ENCODE measurements around the gene TNRC6C. TPM values are rescaled to one million over a fixed set of nuclear protein-coding genes. Genes with fewer than 3 reads are reported as not detected.
"Not testable (repeated sequence)": the region's sequence is repeated elsewhere in the genome, so short reads cannot be mapped to it uniquely, and the experiment has no call there.

The TNRC6C gene
- total RNA-seq, 1 experiment from 2014 or later = 2.7 TPM

DNA sequence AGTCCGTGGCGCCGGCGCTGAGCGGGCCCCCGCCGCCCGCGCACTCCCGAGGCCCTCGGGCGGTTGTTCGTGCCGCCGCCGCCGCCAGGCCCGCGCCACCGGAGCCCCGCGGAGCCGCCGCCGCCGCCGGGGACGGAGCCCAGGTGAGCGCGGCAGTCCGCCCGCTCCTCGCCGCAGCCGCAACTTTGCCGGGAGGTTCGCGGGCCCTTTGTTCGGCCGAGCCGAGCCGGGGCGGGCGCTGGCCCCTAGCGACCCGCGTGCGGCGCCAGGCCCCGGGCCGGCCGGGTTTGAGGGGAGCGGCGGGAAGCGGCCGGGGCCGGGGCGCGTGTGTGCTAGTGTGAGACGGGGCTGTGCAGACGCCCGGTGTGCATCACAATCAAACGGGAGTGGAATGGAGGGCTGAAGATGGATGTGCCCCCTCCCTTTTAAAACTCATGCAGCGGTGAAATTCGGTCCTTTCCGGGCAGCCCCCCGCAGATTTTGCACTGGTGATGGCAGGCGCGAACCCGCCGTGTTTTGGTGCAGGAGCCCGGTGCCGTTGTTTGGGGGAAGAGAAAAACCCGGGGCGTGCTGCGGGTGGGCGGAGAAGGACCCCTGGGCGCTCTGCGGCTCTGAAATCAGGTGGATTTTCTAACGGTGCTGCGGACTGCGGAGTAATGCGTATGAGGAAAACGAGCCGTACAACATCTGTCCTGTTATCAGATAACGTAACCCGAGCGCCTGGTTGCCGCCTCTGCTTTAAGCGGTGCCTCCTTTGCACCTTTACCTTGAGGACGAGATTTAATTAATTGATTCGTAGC is 823 bp downstream of the TNRC6C start:
- no peak for DNase-seq (ENCODE audit: low spot score)
- in situ Hi-C loops (cut with HindIII; ENCODE audit: low sequenced_read_pairs) = no loop called here

DNA sequence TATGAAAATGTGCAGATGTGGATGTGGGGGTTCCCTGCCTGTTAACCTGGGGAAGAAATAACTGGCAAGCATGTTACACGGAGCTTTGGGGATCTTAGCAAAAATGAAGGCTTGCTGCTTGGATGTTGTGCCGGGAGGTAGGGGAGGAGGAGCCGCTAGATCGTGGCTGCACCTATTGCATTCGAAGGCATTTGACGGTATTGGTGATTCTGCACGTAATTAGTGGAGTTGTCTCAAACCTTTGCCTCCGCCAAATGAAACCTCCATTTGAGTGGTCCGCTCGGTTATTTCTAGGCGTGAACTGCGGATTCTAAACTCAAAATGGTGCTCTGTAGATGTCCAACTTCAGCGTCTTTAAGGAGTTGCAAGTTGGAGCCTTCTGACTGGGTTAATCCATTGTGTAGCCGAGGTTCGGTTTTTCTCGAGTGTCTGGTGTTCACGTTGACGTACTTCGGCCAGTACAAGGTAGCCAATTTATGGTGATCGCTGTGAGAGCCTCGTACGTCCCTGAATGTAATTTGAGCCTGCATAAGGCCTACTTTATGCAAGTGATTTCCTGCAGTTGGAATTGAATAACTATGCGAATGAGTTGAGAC is 1.5 kb downstream of the TNRC6C start:
- DNase-seq (ENCODE audit: low spot score) = peak; percentile 60
- in situ Hi-C loops (cut with HindIII; ENCODE audit: low sequenced_read_pairs) = no loop called here

DNA sequence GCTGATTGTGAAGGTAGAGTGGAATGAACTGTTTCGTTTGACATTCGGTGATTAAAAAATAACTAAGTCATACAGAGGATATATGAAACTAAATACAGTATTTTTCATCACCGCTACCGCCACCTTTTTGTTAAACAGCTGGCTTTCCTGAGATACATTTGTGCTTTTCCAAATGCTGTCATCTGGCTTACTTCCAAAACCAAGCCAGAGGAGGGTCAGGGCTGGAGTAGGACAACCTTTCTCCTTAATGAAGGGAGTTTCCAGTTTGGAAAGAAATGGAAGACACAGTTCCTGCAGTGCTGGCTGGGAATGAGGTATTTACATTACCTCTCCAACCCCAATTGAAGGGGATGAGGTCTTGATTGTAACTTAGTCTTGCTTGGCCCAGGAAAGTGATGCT is 3.2 kb downstream of the TNRC6C start:
- in situ Hi-C loops (cut with HindIII; ENCODE audit: low sequenced_read_pairs) = no loop called here
- DNase-seq (ENCODE audit: low spot score) = no peak

DNA sequence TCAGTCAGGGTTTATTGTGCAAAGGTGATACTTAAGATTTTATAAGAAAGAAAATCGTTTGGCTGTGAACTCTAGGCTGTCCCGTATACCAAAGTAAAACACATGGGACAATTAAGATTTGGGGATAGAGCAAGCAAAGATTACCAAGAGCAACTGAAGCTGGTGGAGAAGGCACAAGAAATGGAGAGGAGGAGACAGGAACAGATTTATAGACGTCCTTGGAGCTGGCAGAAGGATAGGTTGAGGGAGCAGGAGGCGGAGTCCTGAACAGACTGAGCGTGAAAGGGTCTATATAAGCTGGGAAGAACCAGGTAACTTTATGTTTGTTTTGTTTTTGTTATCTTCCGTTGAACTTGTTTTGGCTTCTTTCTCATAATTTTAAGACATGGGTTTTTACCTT is 3.8 kb downstream of the TNRC6C start:
- peak; percentile 29 for DNase-seq (ENCODE audit: low spot score)
- in situ Hi-C loops (cut with HindIII; ENCODE audit: low sequenced_read_pairs) = no loop called here

DNA sequence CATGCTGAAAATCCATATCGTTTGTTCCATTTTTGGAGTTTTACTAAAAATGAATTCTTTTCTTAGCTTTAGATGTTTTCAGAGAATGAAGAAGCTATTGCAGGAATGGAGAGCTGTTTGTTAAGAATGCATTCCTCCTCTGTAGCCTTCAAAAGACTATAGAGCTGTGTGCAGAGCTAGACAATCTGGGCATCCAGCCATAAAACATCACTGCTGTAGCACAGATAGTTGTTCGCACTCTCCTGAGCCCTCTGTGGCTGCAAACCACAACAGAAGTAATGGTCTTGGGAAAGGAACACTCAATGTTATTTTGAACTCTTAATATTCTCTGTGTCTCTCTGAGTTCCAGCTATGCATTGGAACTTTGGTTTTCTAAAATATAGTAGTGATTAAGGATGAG is 4.9 kb downstream of the TNRC6C start:
- peak; percentile 76 for DNase-seq (ENCODE audit: low spot score)
- in situ Hi-C loops (cut with HindIII; ENCODE audit: low sequenced_read_pairs) = no loop called here

DNA sequence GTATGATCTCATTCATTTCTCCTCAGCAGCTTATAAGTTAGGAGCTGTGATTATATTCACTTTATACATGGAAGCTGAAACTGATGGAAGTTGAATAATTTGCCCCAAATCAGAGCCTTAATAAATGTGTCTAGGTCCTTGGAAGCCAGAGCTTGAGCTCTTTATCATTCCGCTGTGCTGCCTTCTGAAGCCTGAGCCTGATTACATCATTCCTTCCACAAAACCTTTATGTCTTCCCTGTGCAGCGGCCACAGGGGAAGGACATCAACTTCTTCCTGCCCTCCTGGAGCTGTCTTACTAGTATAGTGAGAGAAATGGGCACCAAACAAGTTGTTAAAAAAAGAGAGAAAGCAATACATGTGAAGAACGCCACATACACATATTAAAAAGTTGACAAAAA is 6.8 kb downstream of the TNRC6C start:
- in situ Hi-C loops (cut with HindIII; ENCODE audit: low sequenced_read_pairs) = no loop called here
- DNase-seq (ENCODE audit: low spot score) = no peak

DNA sequence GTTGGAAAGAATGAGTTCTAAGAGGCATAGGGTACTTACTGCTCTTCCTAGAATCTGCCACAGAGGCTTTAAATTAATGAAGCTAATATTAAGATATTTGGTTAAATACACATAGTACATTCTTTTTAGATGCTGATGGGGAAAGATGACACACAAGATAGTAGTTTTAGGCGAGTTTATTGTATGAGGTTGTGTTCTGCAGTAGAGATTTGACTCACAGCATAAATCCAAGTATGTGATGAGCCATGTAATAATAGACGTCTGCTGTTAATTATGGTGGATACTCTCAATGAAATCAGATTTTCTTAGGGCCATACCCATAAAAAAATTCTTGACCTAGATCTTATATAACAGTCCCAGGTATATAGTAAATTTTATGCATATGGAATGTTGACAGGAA is 8.0 kb downstream of the TNRC6C start:
- in situ Hi-C loops (cut with HindIII; ENCODE audit: low sequenced_read_pairs) = no loop called here
- no peak for DNase-seq (ENCODE audit: low spot score)

DNA sequence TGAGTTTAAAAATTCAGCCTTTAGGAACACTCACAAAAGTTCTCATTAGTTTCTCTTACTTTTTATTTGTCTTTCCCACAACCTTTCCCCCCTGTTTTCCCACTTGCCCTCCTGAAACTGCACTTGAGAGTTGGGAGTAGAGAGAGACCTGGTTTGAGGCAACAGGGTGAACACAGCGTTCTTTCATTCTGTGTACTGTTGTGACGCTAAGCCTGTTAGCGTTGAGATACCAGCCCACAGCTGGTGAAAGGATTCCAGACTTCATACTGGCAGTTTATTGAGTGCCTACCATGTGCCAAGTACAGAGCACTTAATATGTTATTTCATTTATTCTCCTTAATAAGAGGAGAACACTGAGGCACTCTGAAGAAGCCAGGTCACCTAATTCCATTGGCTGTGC is 10.3 kb downstream of the TNRC6C start:
- DNase-seq (ENCODE audit: low spot score) = no peak
- in situ Hi-C loops (cut with HindIII; ENCODE audit: low sequenced_read_pairs) = no loop called here

DNA sequence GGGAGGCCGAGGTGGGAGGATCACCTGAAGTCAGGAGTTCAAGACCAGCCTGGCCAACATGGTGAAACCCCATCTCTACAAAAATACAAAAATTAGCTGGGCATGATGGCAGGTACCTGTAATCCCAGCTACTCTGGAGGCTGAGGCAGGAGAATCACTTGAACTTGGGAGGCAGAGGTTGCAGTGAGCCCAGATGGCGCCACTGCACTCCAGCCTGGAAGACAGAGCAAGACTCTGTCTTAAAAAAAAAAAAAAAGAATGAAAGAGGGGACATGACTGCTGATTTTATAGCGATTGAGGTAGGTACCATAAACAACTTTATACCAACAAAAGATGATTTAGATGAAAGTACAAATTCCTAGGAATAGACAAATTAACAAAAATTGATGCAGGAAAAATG is 13.8 kb downstream of the TNRC6C start:
- DNase-seq (ENCODE audit: low spot score); in situ Hi-C loops (cut with HindIII; ENCODE audit: low sequenced_read_pairs): not testable (repeated sequence)

DNA sequence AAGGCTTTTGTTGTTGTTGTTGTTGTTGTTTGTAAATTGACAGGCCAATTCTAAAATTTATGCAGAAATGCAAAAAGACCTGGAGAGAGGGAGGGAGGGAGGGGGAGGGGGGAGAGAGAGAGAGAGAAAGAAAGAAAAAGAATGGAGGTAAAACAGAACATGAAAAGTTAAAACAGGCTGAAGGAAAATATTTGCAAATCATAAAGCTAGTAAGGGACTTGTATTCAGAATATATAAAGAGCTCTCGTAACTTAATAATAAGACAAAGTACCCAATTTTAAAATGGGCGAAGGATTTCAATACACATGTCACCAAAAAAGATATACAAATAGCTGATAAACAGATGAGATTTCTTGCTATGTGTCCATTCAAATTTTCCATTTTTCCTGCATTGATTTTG is 15.4 kb downstream of the TNRC6C start:
- no peak for DNase-seq (ENCODE audit: low spot score)

DNA sequence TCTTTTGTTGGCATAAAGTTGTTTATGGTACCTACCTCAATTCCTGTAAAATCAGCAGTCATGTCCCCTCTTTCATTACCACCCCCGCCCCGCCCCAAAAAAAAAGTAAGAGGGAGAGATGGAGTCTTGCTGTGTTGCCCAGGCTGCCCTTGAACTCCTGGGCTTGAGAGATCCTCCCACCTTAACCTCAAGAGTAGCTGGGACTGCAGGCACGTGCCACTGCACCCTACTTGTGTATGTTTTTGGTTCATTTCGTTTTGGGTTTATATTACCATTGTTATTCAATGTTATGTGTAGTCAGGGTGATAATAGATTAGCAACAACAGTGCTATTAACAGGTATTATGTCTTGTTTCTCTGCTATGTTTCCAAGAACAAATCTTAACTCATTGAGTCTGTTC is 15.9 kb downstream of the TNRC6C start:
- no peak for DNase-seq (ENCODE audit: low spot score)
- in situ Hi-C loops (cut with HindIII; ENCODE audit: low sequenced_read_pairs) = no loop called here

More for the DNA sequence above, 15.4 kb downstream of the TNRC6C start:
- in situ Hi-C loops (cut with HindIII; ENCODE audit: low sequenced_read_pairs) = no loop called here

DNA sequence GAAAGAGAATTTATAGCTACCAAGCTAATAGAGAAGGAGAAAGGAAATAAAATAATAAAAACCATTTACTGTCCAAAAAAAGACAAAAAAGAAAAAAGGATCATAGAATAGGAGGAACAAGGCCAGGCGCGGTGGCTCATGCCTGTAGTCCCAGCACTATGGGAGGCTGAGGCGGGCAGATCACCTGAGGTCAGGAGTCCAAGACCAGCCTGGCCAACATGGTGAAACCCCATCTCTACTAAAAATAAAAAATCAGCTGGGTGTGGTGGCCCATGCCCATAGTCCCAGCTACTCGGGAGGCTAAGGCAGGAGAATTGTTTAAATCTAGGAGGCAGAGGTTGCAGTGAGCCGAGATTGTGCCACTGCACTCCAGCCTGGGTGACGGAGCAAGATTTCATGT is 23.9 kb downstream of the TNRC6C start:
- in situ Hi-C loops (cut with HindIII; ENCODE audit: low sequenced_read_pairs); DNase-seq (ENCODE audit: low spot score): not testable (repeated sequence)

DNA sequence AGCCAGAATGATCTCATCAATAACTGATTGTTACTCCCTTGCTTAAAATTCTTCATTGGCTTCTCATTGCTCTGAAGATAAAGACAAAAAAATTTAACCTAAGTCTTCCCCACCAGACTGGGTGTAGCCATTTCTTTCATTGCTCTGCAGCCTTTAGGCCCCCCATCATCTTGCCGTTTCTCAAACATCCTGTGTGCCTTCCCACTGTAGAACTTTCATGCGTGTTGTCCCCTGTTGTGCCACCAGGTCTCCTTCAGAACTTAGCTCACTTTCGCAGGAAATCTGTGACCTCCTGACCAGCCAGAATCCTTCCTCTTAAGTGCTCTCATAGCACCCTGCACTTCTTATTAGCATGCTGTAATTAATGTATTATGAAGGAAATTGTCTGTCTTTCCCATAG is 31.8 kb downstream of the TNRC6C start:
- in situ Hi-C loops (cut with HindIII; ENCODE audit: low sequenced_read_pairs) = no loop called here

DNA sequence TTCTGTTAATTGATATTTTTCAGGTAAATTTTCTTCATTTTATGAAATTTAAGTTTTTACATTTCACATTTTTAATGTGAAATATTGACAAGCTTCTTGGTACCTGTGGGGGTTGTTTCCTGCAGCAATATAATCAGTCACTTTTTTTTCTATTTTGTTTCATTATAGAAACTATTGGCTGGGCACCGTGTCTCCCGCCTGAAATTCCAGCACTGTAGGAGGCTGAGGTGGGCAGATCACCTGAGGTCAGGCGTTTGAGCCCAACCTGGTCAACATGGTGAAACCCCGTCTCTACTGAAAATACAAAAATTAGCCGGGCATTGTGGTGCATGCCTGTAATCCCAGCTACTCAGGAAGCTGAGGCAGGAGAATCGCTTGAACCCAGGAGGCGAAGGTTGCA is 35.2 kb downstream of the TNRC6C start:
- DNase-seq (ENCODE audit: low spot score); in situ Hi-C loops (cut with HindIII; ENCODE audit: low sequenced_read_pairs): not testable (repeated sequence)

More for the DNA sequence above, 31.8 kb downstream of the TNRC6C start:
- no peak for DNase-seq (ENCODE audit: low spot score)

DNA sequence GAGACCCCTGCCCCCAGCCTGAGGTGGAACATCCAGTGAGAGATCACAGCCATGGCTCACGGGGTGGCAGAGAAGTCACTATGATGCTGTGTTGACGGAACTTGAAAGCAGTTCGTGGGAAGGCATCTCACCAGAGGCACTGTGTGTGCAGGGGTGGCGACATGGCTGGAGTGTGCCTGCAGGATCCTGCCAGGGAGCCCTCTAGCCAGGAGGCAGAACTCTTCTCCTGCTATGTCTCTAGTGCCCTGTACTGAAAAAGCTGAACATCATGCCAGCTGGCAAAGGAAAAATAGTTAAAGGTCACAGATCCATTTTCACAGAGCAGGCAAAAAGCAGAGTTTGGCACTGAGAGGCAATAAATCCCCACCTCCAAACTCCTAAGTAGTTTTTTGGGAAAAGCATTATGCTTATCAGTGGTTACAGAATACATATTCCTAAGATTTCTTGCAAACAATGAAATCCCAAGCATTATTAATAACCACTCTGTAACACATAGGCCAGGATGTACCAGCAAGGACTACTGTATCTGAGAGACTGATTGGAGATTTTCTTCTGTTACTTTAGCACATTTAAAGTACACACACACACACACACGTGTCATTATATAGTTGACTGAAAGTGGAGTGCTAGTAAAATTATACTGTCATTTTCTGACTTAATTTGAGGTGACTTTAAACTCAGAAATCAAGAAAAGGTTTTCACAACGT is 36.8 kb downstream of the TNRC6C start:
- in situ Hi-C loops (cut with HindIII; ENCODE audit: low sequenced_read_pairs) = no loop called here
- DNase-seq (ENCODE audit: low spot score) = peak; percentile 74

DNA sequence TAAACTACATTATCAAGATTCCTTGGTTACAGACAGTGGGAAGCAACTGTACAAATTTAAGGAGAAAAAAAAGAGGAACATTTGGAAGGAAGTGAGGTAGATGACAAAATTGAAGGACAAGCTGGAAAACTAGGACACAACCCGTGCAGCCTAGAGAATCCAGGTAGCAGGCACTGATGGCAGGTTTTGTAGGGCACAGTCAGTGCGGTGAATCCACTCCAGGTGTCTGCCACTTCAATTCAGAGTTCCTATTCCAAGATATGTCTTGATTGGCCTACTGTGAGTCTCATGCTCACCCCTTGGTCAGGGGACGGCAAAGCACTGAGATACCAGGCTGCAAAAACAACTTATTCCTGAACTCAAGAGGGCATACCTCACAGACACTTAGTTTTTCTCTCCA is 37.8 kb downstream of the TNRC6C start:
- DNase-seq (ENCODE audit: low spot score) = peak; percentile 67
- in situ Hi-C loops (cut with HindIII; ENCODE audit: low sequenced_read_pairs) = no loop called here

DNA sequence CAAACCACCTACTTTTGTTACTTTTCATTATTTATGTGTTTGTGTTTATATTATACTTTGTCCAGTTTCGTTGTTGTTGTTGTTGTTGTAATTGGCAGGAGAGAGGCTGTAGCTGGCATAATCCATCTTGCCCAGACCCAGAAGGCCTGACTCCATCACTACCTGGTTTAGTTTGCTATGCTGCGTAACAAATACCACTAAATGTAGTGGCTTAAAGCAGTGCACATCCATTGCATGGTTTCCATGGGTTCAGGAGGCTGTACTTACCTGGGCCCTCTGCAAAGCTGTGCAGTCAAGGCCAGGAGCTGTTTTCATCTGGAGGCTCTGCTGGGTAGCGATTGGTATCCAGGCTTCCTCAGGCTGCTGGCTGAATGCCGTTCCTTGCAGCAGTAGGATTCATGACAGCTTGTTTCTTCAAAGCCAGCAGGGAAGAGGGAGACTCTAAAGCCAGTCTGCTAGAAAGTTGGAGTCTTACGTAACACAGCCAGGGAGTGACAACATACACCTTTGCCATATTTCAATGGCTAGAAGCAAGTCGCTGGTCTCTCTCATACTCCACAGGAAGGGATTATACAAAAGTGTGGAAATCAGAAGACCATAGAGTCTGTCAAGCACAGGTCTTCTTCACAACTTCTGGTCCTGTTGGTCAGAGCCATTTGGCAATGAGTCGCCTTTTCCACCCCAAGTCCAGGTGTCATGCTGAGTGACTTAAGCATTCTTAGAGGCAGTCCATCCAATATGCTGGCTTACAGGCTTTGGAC is 41.1 kb downstream of the TNRC6C start:
- in situ Hi-C loops (cut with HindIII; ENCODE audit: low sequenced_read_pairs) = no loop called here
- peak; percentile 59 for DNase-seq (ENCODE audit: low spot score)

DNA sequence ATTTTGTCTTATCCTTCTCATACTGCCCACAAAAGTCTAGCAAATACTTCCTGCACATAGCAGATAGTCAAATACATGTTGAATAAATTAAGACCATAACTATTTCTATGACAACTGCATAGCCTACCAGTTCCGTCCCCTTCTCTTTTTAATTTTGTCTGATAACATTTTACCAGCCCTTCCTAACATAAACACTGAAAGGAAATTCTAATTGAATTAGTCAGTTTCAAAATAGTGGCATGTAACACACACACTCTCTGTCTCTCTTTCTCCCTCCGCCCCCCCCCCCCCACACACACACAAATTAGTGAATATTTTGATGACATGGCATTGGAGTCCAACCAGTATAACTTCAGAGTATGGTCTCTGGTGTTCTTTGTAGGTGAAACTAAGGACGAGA is 41.8 kb downstream of the TNRC6C start:
- no peak for DNase-seq (ENCODE audit: low spot score)
- in situ Hi-C loops (cut with HindIII; ENCODE audit: low sequenced_read_pairs) = no loop called here

DNA sequence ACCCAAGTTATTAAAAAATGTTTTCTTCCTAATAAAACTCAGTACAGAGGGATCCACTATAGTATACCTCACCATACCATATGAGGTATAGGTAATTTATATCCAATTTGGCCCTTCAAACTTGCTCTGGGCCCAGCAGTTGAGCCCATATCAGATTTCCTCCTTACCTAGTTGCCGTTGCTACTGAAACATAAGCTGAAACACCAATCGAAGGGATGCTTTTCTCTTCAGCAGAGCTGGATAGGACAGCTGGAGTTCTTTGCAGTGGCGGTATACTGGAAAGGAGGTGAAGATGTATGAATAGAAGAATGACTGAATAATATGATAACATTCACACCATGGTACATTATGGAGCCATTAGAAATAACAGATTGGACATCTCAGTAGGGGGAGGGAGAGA is 42.7 kb downstream of the TNRC6C start:
- in situ Hi-C loops (cut with HindIII; ENCODE audit: low sequenced_read_pairs) = no loop called here
- no peak for DNase-seq (ENCODE audit: low spot score)

DNA sequence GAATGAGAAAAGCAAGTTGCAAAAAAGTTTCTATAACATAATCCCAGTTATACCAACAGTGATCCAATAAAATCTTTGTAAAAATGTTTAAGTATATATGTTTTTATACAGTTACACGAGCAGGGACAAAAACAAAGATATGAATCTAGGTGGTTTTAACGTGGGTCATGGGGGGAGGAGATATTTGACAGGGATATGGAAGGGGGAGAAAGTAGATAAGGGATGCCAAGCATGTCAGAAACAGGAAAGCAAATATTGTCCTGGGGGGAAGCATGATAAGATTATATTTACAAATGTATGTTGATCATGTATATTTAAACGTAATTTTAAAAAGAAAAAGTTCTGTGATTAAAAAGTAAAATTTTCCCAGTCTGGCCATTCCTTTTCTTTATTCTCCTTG is 43.1 kb downstream of the TNRC6C start:
- in situ Hi-C loops (cut with HindIII; ENCODE audit: low sequenced_read_pairs) = no loop called here
- no peak for DNase-seq (ENCODE audit: low spot score)
